ENCODE measurements around the gene JSRP1.

The JSRP1 gene

DNA sequence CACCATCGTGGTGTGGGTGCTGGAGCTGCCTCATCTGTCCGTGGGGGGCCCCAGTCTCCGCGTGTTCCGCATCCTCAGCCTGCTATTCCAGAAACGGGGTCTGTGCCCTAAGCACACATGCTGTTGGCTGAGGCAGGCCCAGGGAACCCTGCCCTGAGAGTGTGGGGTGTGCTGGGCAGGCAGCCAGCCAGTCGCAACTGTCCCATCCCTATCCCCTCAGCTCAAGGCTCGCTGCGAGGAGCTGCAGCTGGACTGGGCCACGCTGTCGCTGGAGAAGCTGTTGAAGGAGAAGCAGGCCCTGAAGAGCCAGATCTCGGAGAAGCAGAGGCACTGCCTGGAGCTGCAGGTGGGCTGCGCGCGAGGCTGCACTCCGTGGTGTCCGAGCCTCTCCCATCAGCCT lies 42.0 kb downstream of the JSRP1 start:
- DNase-seq: no peak

DNA sequence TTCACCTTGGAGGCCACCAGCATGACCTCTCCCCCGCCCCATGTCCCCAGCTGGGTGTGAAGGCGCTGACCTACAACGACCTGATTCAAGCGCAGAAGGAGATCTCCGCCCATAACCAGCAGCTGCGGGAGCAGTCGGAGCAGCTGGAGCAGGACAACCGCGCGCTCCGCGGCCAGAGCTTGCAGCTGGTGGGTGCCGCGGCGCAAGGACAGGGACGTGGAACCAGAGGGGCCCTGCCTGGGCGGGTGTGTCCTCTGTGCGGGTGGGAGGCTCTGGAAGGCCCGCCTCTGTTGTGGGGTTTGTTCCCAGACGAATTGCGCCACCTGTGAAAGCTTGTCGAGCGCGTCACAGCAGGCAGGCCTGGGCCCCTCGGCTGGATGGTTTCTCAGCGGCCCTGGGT lies 42.4 kb downstream of the JSRP1 start:
- DNase-seq: no peak

DNA sequence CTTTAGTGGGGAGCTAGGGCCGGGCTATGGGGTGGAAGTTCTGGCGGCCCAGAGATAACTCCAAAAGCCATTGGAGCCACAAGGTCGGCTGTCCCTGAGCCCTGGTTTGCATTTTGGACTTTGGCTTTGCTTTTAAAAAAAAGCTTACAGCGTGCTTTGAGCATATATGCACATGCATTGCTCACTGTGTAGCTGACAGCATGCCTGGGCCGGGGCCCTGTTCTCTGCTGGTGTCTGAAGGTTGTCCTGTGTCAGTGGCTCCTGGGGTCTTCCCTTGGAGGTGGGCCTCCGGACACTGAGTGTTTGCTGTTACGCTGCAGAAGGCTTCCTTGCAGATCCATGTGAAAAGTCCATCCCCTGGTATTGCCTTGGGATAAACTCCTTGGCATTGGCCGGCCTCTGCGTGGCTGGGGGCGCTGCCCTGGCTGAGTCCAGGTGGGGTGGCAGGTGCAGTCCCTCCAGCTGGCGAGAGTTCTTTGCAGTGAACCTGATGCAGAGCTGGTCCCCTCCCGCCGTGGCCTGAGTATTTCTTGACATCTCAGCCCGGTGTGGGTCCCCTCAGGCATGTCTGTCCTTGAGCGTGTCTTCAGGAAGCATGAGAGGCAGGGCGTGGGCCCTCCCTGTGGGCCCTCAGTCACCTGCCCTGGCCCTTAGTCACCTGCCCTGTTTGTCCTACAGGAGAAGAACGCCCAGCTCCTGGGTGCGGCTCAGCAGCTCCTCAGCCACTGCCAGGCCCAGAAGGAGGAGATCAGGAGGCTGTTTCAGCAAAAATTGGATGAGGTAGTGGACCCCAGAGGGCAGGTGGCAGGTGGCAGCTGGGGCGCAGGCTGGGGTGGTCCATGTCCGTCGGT lies 43.1 kb downstream of the JSRP1 start:
- DNase-seq: no peak

DNA sequence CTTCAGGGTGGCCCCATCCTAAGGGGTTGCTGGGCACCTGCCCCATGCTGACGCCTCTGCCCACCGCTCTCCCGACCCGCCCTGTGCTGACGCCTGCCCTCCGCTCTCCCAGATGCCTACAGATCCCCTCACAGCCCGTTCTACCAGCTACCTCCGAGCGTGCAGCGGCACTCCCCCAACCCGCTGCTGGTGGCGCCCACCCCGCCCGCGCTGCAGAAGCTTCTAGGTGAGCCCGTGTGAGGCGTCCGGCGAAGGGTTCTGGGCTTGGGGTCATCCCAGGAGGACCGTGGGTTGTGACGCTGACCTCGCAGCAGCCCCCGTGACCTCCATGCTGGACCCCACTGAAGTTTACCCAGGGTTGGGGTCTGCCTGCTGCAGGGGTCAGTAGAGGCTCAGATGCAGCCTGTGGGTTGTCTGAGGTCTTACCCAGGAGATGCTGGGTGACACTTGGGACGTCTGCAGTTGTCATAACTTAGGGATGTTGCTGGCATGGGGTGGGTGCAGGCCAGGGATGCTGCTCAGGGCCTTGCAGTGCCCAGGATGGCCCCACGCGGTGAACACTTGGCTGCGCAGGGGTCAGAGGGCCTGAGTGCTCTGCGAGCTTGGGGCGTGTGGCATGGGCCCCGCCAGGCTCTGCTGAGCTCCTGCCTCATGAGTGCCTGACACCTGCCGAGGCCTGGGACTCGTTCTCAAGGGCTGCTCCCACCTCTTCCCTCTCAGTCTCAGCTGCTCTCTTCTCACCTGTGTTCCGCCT lies 45.1 kb downstream of the JSRP1 start:
- no peak for DNase-seq

DNA sequence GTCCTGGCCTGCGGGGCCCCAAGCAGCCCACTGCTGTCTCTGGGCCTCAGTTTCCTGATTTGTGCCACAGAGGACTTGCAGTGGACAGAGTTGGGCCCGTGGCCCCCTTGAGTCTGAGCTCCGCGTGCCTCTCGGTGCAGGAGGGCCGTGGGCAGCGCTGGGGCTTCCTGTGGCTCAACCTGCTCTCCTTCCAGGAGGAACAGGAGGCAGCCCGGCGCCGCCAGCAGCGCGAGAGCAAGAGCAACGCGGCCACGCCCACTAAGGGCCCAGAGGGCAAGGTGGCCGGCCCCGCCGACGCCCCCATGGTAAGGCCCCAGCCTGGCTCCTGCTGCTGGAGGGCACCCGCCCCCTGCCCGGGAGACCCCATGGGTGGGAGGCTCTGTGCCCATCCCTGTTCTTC lies 46.0 kb downstream of the JSRP1 start:
- DNase-seq: no peak

DNA sequence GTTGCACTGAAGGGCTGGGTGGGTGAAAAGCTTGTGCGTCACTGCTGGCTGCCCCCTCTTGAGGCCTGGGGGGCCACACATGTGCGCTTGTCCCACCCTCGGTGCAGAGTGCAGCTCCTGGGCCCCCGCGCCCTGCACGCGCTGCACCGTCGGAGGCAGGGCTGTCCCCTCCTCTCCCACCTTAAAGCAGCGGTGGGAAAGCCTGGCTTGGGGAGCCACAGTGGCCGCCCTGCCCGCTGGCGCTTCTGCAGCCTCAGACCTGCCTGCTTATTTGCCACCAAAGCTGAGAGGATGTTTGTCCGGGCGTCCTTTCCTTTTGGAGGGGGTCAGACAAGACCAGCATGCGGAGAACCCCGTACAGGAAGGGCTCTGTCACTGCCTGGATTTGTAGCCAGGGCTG lies 46.8 kb downstream of the JSRP1 start:
- no peak for DNase-seq

DNA sequence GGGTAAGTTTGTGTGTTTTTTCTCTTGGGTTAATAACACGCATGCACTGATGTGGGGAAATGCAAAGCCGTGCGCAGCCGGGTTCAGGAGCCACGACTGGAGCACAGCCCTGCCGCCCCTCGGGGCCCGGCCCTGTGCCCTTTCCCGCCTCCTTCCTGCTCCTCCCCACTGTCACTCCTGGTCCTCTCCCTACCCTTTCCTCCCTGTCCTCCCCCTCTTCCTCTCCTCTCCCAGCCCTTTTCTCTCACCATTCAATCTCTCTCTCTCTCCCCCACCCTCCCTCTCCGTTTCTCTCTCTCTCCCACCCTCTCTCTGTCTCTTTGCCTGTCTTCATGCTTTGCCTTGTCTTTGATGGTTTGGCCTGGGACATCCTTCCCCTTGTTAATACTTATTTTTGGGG lies 47.2 kb downstream of the JSRP1 start:
- DNase-seq: no peak

DNA sequence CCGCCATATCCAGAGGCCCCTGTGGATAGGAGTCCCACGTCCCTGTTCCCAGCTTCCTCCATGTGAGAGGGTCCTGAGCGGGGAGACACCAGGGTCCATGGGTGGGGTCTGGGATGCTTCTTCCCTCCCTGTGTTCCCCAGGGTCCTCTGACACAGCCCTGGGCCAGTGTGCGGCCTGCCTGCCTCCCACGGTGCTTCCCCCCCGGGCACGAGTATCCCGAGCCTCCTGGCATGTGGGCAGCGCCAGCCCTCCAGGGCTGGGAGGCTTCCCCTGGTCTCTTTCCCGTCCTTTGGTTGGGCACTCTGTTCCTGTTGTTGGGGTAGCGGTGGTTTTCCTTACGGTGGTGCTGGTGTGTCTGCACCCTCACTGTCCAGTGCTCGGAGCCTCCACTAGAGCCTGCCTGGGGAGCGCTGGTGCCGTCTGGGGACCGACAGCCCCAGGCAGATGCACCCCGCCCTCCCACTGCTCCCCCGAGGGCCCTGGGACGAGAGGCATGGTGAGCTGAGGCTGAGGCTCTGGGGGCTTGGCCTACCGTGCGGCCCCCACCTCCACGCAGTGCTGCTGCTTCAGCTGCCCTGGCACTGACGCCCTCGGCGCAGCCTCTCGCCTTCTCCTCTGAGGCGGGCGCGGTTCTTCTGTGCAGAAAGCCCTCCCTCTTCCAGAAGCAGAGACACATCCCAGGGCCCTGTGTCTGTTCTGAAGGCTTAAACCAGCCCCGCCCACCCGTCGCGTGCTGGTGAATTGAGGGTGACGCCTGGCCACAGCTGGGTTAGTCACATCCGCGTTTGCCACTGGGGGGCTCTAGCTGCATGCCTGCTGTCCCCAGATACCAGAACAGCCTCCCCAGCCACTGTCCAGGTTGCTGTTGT lies 48.0 kb downstream of the JSRP1 start:
- DNase-seq: no peak

DNA sequence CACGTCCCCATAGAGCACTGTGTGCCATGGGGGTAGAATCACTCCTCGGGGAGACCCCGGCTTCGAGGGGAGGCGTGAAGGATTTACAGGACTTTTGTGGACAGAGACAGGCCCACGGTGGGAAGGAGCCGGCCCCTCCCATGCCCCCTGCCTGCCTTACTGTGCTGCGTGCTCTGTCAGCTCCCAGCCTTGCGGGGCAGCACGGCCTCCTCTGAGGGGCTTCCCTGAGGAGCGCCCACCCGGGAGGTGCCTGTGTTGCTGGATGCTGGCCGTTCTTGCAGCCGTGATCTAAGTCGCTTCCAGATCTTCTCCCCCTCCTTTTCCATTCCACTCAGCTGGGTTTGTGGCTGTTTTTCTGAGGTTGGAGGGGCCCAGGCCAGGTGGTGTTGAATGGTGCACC lies 49.2 kb downstream of the JSRP1 start:
- no peak for DNase-seq

DNA sequence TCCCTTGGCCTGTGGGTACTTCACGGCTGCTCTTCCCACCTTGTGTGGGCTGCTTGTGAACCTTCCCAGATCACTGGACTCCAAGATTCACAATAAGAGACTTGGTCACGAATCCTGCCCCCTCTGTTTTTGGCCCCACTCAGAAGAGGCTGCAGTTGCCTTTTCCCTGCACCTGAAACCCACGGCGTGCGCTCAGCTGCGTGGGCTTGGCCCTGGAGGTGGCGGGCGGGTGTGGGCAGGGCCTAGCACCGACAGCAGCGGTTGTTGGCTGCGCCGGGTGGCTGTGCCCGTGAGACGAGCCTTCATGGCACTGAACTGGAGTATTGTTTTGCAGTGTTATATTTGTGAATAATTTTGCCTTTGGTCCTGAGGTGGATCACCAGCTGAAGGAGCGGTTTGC lies 53.9 kb downstream of the JSRP1 start:
- DNase-seq: no peak
